ENCODE data around the gene C3orf49.

C3orf49 gene

GRCh38 chr3:63819151-63819398 lies at the start of gene C3orf49:
Gene C3orf49 (plus strand): TSS chr3:63819299. CDS start chr3:63819472, 173 bp downstream.
- DNase-seq = no peak

- DNase-seq = no peak
Observed at GRCh38 chr3:63774781-63775180, 44.3 kb upstream of the C3orf49 start.

- DNase-seq = no peak
Observed at GRCh38 chr3:63779227-63779626, 39.9 kb upstream of the C3orf49 start.

GRCh38 chr3:63791974-63792373 lies 27.1 kb upstream of the C3orf49 start:
- no peak for DNase-seq

GRCh38 chr3:63795438-63795837 lies 23.7 kb upstream of the C3orf49 start:
- DNase-seq = no peak

- no peak for DNase-seq
Observed at GRCh38 chr3:63798544-63798943, 20.6 kb upstream of the C3orf49 start.

- DNase-seq = no peak
Observed at GRCh38 chr3:63798949-63799348, 20.1 kb upstream of the C3orf49 start.

GRCh38 chr3:63800097-63800496 lies 19.0 kb upstream of the C3orf49 start:
- DNase-seq = no peak

- no peak for DNase-seq
Observed at GRCh38 chr3:63803911-63804310, 15.2 kb upstream of the C3orf49 start.

- DNase-seq = no peak
Observed at GRCh38 chr3:63807961-63808565, 11.0 kb upstream of the C3orf49 start.

- DNase-seq = no peak
Observed at GRCh38 chr3:63808633-63809032, 10.5 kb upstream of the C3orf49 start.

GRCh38 chr3:63809607-63810006 lies 9.5 kb upstream of the C3orf49 start:
- DNase-seq = no peak

GRCh38 chr3:63814237-63814636 lies 4.9 kb upstream of the C3orf49 start:
- DNase-seq = no peak

- no peak for DNase-seq
Observed at GRCh38 chr3:63817225-63817624, 1.9 kb upstream of the C3orf49 start.

- DNase-seq = peak; percentile 70
Observed at GRCh38 chr3:63818282-63819150, 583 bp upstream of the C3orf49 start.

- DNase-seq = no peak
Observed at GRCh38 chr3:63824309-63824708, 5.2 kb downstream of the C3orf49 start.

- DNase-seq = no peak
Observed at GRCh38 chr3:63830526-63830925, 11.4 kb downstream of the C3orf49 start.

- DNase-seq = no peak
Observed at GRCh38 chr3:63832395-63832794, 13.3 kb downstream of the C3orf49 start.

GRCh38 chr3:63841704-63842103 lies 22.6 kb downstream of the C3orf49 start:
- no peak for DNase-seq

GRCh38 chr3:63842127-63842526 lies 23.0 kb downstream of the C3orf49 start:
- DNase-seq = no peak

GRCh38 chr3:63845215-63845614 lies 26.1 kb downstream of the C3orf49 start:
- DNase-seq = no peak

GRCh38 chr3:63847718-63848450 lies 28.8 kb downstream of the C3orf49 start:
- DNase-seq = no peak

- DNase-seq = no peak
Observed at GRCh38 chr3:63849175-63849574, 30.1 kb downstream of the C3orf49 start.

- no peak for DNase-seq
Observed at GRCh38 chr3:63851287-63851686, 32.2 kb downstream of the C3orf49 start.
